NCI-H524 treated with DMSO at 0.1 percent for 48 hours (cell line): Measurements from ENCODE around the gene CCDC34.

Source experiments
- DNase-seq: peaks from one replicate; lab custom pipeline; 2025; lab: John Stamatoyannopoulos, UW

Gene CCDC34, protein sequence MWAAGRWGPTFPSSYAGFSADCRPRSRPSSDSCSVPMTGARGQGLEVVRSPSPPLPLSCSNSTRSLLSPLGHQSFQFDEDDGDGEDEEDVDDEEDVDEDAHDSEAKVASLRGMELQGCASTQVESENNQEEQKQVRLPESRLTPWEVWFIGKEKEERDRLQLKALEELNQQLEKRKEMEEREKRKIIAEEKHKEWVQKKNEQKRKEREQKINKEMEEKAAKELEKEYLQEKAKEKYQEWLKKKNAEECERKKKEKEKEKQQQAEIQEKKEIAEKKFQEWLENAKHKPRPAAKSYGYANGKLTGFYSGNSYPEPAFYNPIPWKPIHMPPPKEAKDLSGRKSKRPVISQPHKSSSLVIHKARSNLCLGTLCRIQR

DNA sequence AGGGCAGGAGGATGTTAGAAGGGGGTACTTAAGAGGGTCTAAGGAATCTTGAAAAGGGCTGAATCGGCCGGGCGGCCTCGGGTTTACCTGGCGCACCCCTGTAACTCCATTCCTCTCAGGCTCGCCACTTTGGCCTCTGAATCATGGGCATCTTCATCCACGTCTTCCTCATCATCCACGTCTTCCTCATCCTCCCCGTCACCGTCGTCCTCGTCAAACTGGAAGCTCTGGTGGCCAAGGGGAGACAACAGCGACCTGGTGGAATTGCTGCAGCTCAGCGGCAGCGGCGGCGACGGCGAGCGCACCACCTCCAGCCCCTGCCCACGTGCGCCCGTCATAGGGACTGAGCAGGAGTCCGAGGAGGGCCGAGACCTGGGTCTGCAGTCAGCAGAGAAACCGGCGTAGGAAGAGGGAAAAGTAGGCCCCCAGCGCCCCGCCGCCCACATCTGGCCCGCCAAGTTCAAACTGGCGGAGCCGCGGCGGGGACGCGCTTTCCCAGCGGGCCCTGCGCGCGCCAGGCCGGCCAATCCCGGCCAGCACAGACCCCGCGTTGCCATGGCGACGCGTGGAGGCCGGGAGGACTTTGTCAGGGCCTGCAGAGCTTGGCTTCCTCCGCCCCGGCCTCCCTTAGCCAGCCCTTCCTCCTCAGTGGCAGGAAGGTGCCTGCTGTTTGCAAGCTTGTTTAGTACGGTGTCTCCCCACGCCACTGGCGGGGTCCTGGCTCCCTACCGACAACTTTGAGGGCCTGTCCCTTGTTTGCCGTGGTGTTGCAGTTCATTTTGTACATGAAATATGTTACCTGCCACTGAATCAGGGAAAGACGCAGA is at the start of gene CCDC34:
Gene CCDC34 (minus strand): TSS at position 467 of the 827 bp plus-strand sequence. CDS start 21 bp downstream, at position 446.
- DNase-seq, result peak; percentile 26

DNA sequence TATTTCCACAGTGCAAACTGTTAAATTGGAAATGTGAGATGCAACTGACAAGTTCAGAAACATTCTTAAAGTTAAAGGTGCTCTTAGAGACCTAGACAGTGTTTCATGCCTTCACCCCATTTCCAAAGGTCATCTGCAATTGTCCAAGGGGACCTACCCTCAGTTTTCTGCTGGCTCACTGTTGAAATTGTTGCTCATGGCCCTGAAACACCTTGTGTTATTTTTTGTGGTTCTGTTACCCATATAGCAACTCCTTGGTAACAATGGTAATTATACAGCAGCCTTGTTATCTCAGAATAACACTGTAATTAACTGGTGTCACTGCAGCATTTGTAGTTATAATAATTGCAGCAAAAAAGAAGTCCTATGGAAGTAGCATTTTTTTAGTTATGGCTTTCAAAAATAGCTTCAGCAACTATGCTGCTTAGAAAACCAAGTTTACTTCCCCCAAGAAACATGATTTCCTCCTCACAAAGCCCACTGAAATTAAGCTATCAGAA is 49.2 kb upstream of the CCDC34 start:
- no peak for DNase-seq

DNA sequence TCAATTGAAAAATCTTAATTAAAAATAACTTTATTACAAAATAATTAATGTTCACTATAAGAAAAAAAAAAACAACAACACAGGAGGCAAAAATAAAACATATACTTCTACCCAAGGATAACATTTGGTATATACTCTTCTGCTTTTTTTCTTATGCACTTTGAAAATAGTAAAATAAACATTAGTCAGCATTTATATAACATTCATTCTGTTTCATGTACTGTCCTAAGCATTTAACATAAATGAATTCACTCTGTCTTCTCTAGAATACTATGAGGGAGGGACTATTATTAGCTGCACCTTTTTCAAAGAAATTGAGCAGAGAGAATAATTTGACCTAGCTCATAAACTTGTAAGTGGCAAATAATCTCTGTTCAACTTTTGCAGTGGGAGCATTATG is 48.3 kb upstream of the CCDC34 start:
- DNase-seq, result no peak

DNA sequence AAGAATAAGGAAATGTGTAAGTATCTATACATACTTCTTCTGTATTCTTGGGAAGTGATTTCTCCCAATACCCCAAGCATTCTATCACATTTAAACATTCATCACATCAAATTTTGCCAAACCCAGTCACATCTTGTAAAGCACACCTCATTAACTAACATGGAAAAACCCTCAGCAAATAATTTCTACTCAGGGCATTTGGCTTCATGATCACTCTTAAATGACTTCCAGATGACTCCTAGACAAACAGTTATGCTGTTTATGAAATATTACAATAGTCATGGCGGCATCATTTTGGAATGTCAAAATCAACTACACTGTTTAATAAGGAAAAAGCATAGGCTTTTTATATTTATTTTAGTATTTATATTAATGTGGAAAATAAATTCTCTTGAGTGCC is 47.3 kb upstream of the CCDC34 start:
- DNase-seq, result no peak

DNA sequence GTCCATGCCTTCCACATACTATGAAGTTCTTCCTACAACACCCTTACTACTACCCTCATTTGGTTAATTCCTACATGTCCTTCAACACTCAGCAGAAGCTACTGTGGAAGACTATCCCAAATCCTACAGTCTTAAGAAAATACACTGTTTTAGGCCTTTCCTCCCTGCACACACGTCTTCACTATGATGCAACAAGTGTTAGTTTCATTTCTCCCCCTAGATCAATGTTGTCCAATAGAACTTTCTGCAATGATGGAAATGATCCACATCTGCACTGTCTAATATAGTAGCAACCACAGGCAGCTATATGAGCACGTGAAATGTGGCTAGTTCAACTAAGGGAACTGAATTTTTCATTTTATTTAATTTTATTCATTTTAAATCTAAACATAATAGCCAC is 46.7 kb upstream of the CCDC34 start:
- no peak for DNase-seq

DNA sequence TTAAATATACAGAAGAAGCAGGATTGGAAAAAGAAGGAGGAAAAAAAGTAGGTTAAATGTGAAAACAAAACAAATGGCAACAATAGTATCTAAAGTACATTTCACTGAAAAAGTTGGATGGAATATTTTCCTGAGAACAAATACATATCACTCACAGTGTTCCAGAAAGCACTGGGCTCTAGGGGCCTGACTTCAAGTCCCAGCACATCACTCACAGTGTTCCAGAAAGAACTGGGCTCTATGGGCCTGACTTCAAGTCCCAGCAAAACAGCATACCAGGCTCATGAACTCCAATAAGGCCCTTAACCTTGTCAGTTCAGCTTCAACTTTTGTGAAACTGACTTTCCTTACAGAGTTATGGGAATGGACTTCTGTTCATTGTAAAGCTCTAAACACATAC is 46.0 kb upstream of the CCDC34 start:
- no peak for DNase-seq

DNA sequence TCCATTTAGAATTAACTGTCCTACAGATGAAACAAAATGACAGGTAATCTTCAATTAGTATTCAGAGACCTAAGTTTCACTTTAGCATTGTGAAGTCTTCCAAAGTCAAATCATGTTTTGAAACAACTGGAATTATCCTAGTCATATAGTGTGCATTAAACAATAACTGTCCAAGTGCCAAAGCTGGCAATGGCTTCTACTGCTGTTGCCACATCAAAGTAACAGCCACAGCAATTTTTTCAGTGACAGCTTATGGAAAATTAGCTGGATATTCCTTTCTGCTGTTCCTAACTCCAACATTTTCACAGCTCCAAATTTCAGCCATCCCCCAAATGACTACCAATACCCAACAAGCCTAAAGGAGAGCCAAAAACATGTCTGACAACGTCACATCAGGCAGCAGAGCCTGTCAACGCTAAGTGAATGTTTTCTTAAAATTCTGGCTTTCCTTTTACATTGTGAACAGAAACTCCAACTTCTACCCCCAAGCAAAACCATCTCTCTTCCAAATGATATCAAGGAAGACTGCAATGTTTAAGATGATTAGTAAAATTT is 45.3 kb upstream of the CCDC34 start:
- no peak for DNase-seq

DNA sequence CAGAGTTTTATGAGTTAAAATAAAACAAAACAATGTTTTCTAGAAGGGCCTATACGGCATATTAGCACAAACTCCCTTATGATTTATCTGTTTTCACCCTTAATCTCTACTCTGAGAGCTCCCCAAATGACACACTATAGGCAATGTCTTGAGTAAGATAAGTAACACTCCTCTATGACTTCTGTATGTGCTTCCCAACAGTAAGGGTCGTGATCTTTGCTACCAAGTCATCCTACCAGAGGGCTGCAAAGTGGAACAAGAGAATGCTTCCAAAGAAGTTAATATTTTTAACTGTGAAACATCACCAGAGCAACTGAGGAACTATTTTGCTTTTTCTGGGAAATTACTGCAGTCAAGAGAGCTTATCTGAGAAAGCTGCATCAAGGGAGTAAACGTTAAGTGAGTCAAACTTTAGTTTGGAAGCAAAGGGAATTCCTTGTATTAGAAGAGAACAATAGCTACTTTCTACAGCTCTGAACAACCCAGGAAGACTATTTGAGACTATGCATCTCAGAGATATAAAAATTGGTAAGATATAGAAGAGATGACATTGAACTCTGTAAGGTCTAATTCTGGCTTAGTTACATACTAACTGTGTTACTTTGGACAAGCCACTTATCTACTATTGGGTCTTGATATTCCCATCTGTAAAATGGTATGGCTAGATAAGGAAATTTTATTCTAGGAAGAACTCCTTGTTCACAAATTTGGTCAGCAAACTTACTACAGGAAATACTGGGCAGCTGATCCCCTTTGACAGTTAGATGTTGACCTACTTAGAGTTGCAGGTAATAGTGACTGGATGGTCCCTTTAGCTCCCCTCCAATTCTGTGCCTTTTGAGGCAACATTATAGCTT is 43.7 kb upstream of the CCDC34 start:
- DNase-seq, result no peak

DNA sequence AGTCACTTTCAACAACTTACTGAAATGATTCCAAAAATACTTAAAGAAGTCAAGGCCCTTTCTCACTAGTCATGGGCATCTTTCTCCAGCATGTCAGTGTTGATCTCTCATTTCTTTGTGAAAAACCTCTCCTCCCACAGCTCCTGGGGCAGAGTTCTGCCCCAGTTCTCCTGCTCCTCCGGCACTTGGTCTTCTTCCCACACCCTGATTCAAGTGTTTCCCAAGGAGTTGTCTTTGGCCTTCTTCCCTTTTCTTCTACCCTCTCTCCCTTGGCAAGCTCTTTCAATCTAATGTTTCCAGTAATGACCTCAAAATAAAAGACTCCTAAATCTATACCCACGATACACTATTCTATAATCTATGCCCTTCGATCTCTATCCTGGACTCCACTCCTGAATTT is 42.1 kb upstream of the CCDC34 start:
- DNase-seq, result no peak

DNA sequence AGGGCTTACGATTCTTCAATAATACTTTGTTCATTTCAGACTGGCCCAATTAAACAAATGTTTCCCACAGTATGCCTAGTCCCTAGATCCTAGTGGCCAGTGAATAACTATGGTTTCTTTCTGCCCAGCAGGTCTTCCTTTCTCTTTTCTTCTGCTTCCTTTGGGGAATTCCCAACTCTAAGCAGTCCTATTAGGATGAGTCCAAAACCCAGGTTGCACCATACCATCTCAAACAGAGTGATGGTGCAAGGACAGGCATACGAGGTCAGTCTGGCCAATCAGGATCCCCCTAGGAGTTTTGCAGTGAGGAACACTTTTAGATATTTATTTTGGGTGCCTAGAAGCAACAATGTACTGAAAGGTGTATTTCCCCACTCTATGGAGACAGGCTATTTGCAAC is 41.4 kb upstream of the CCDC34 start:
- DNase-seq, result no peak

DNA sequence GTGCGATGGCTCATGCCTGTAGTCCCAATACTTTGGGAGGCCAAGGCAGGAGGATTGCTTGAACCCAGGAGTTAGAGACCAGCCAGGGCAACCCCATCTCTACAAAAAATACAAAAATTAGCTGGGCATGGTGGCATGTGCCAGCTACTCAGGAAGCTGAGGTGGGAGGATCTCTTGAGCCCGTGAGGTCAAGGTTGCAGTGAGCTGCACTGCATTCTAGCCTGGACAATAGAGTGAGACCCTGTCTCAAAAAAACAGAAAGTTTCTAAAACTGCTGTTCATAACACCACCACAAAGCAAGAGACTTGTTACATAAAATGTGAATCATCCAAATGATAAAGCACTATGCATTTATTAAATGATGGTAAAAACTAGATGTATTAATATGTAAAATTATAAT is 40.2 kb upstream of the CCDC34 start:
- no peak for DNase-seq

DNA sequence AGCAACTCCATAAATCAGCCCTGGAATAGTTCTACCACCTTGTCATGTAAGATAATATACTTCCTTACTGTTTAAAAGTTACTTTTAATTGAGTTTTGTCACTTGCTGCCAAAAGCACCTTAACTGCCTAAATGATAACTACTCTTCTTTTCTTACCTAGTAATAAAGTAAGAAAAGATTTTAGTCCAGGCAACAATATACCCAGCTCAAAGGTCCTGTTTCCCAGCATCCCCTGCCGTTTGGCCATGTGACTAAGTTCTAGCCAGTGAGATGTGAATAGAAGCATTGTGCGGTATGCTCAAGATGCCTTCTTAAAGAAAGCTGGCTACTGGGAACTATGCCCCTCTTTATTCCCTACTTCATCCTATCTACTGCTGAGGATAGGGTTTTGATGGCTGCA is 39.4 kb upstream of the CCDC34 start:
- no peak for DNase-seq

DNA sequence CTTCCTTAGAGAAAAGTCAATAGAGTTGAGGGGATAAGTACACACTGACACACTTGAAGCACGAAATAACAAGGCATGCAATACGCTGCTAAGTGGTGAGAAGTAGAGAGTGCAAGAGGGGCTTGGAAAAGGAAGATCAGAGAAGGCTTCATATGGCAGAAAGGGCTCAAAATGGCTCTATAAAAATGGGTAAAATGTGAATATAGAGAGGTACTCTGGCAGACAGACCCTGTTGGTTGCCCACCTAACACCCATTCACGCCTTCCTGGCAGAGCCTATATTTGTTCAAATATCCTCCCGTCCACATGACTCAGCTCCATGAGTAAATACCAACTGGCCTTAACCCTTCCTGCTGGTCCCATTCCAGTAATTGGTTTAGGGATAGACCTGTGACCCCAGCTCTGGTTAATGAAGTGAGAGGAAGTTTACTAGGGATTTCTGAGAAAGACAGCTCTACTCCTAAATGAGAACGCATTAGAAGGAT is 38.9 kb upstream of the CCDC34 start:
- no peak for DNase-seq

DNA sequence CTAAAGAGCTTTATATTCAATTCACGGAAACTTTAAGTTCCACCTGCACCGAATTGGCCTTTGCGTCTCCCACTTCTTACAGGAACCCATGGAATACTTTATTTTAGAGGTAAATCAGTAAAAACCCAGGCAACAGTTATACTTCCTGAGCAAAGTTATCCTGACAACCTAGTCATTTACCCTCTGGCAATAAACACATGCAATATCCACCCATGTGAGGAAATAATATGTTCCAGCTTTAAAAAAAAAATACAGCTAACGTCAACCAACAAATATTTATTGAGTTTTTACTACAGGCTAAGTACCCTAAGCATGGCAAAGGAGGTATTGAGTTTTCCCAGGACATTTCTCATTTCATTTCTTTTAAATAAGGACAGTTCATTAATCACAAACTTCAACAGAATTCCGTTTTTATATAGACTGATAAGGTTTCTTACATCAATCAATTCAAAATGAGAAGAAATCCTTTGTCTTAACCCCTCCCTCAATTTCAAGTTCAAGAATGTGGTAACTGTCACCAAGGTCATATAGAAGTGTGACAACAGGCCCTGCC is 38.3 kb upstream of the CCDC34 start:
- no peak for DNase-seq

DNA sequence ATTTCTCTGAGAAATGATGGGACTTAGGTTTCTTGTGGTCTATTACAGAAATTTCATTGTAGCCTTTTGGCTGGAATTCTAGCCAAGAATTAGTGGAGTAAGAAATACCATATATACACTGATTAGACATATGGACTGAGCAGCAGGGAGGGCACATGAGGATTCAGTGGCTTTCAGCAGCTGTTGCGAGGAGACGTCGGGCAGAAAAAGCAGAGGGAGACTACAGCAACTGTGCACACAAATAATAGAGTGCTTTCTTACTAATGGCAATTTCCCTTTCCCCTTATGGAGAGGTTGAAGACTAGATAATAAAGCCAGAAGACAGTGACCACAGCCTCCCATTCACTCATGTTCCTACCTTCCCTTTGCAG is 35.4 kb upstream of the CCDC34 start:
- DNase-seq, result peak; percentile 84

DNA sequence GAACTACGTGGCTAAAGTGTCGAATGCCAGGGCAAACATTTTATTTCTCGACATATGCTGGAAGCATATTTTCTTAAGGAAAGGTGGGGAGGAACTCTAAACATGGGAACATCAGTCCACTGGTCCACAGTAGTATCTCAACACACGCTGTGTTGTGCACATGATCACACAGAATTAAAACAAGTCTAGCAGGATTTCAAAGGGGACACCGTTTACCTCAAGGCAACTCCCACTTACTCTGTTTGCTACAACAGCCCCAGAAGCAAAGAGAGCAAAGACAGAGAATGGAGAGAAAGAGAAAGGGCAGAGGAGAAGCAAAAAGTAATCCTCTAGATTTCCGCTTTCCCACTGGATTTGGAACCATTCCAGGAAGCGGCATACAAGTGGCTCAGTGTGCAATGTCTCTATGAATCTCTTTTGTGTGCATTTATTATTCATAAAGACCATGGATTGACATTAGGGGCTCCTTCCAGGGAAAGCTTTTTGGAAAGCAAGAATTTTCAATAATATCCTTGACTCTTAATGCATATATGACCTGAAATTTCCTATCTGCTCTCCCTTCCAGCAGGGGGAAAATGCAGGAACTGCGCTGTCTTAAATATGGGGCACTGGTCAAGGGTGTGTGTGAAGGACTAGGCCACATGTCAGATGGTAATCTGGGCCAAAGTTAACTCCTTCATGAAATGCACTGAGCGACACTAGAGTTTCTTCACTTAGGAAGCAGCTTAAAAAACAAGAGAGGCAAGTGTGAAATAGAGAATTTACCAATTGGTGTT is 34.8 kb upstream of the CCDC34 start:
- peak; percentile 78 for DNase-seq

DNA sequence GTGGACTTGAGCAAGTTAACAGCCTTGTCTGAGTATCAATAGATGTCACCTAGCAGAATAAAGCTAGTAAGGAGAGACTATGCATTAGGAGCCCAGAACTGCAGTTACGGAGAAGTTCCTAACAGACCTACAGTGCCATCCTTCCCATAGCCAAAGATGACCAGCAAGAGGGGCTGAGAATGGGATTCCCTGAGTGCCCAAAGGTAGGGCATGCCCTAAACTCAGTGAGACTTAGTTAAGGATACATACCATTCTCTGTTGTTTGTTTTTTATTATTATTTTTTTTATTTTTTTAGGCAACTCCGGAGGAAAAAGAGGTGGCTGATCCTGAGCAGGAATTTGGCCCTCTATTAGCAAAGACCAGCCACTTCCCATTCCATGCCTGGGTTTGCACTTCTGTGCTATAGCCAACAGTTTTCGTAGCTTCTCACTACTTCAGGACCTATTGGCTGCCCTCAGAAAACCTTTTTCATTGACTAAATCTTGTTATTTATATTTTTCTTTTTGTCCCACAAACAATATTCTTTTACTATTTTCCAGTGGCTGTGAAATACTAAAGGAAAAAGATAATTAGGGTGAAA is 33.3 kb upstream of the CCDC34 start:
- DNase-seq, result no peak

DNA sequence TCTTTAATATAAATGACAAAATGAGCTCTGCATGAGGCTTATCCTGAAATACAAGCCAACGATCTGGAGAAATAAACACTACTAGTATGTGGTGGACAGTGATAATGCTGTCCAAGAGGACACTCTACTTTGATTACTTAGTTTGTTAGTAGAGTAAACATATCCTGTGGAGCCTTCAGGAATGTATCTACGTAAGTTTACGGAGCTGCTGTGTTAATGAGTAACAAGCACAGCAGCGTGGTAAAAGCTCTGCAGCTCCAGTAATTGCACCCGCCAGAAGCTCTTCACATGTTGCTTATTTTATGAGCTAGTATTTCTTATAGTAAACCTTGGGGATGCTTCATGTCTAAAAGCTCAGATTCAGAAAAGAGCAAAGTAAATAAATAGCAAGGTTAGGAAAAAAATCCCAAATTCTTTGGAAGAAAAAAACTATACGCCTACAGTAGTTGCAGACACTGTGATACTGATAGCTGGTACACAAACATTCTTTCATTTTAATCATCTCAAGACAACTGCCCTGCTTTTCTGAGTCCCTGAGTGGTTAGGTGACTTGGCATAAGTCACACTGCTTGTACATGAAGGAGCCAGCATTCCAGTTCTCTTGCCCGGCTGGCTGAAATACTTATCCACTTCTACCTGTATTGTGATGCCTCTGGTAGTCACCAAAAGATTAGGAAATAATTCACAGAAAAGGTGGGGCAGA is 32.7 kb upstream of the CCDC34 start:
- DNase-seq, result no peak

DNA sequence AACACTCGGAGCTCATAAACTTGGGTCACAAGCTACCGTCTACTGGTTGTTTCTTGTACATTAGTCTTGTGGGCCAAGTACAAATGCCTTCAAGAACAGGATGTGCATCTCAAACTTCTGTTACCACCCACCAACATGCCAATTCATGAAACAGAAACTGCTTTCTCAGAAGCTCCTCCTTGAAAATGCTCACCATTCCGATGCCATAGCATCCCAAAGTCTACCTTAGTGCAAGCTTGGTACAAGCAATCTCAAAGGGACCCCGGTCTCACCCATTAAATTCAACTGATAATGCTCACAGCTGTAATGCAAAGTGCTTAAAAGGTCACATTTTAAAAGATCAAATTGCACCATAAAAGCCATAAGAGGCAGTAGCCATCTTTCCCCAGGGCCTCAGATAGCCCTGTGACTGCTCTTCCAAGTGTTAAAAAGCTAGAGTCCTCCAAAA is 31.8 kb upstream of the CCDC34 start:
- no peak for DNase-seq
